SJSA1 (cell line): Measurements from ENCODE around the gene ARID3B. TPM values are rescaled to one million over a fixed set of nuclear protein-coding genes. Genes with fewer than 3 reads are reported as not detected.
"Not testable (repeated sequence)": the region's sequence is repeated elsewhere in the genome, so short reads cannot be mapped to it uniquely, and the experiment has no call there.

ENCODE experiments used
- DNase-seq, 2 experiments: peaks; one replicate each; pipeline ENCODE4 v3.0.0-alpha.2; 2015 to 2020; ENCODE audit warnings: low spot score in 2 of 2, low read depth in 1 of 2
- H3K27ac ChIP-seq: fragments of 250-450 bp; sonication (Bioruptor Pico); 2 replicates; pipeline ENCODE4 v1.5.1; 2020; ENCODE audit warnings: mild to moderate bottlenecking, moderate library complexity
- H3K27me3 ChIP-seq: fragments of 250-450 bp; sonication (Bioruptor Pico); replicated peaks from 2 replicates; pipeline ENCODE4 v1.5.1; 2020; ENCODE audit warnings: mild to moderate bottlenecking, moderate library complexity
- H3K36me3 ChIP-seq: fragments of 250-450 bp; sonication (Bioruptor Pico); 2 replicates; pipeline ENCODE4 v1.5.1; 2020; ENCODE audit warnings: mild to moderate bottlenecking
- H3K4me1 ChIP-seq: fragments of 250-450 bp; sonication (Bioruptor Pico); replicated peaks from 2 replicates; pipeline ENCODE4 v1.6.1; 2021; ENCODE audit warnings: mild to moderate bottlenecking
- H3K4me3 ChIP-seq: fragments of 250-450 bp; sonication (Bioruptor Pico); 2 replicates; pipeline ENCODE4 v1.5.1; 2020; ENCODE audit warnings: mild to moderate bottlenecking
- H3K9me3 ChIP-seq: fragments of 250-450 bp; sonication (Bioruptor Pico); replicated peaks from 2 replicates; pipeline ENCODE4 v1.5.1; 2020; ENCODE audit warnings: mild to moderate bottlenecking
- total RNA-seq: library from RNA; depleted of rRNA; stranded (reverse); fragments of >200 nt; shearing (Covaris generic); gene quantifications from 2 replicates; pipeline ENCODE4 v1.2.3, GENCODE V29; 2014

ARID3B gene
- total RNA-seq, 1 experiment from 2014 or later: 1.4 TPM

GRCh38 chr15:74592222-74592621, 51.2 kb downstream of the ARID3B start:
- DNase-seq: no peak
- Histone ChIP-seq H3K36me3 (peaks cover 13% of the 10 kb centered on the region; the same call in 1 of the 2 replicates), H3K27ac (no peak overlapping the region), H3K27me3 (no peaks in the 10 kb centered on the region), H3K4me1 (no peaks in the 10 kb centered on the region; the same call in 1 of the 2 replicates), H3K4me3 (no peak overlapping the region), H3K9me3 (no peaks in the 10 kb centered on the region)

GRCh38 chr15:74593122-74593521, 52.1 kb downstream of the ARID3B start:
- no peaks in the 10 kb centered on the region for H3K9me3 ChIP-seq

DNA sequence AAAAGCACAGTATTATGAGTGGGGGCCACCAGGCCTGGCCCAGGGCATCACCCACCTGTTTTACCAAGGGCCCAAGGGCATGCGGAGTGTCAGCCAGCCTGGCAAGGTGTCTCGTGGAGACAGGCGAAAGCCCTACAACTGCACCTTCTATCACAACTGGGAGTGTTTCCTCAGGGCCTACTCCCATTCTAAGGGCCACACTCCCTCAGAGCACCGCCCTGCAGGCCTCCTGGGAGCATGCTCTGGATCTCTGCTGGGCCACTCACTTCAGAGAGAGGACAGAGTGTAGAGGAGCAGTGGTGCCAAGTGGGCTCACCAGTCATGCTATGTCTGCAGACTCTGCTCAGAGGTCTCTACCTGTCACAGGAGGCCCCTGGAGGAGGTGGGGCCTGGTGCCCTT, 53.4 kb downstream of the ARID3B start:
- H3K27ac ChIP-seq: no peak overlapping the region
- no peak for DNase-seq
- no peak overlapping the region for H3K4me3 ChIP-seq
- no peaks in the 10 kb centered on the region for H3K27me3 ChIP-seq
- H3K9me3 ChIP-seq: no peaks in the 10 kb centered on the region
- H3K36me3 ChIP-seq: peaks cover 13% of the 10 kb centered on the region; the same call in 1 of the 2 replicates
- peaks cover 12% of the 10 kb centered on the region for H3K4me1 ChIP-seq

More at GRCh38 chr15:74593122-74593521, 52.1 kb downstream of the ARID3B start:
- Histone ChIP-seq H3K27me3 (no peaks in the 10 kb centered on the region), H3K4me3 (no peak overlapping the region), H3K4me1 (peaks cover 4% of the 10 kb centered on the region), H3K36me3 (peaks cover 13% of the 10 kb centered on the region; the same call in 1 of the 2 replicates), H3K27ac (no peak overlapping the region)
- no peak for DNase-seq

- Histone ChIP-seq H3K36me3 (peaks cover 8% of the 10 kb centered on the region; the same call in 1 of the 2 replicates), H3K9me3 (no peaks in the 10 kb centered on the region)
- DNase-seq: no peak
Observed at GRCh38 chr15:74595271-74595670, 54.3 kb downstream of the ARID3B start.

GRCh38 chr15:74596736-74597135, 55.7 kb downstream of the ARID3B start:
- DNase-seq, H3K4me3 ChIP-seq, H3K9me3 ChIP-seq, H3K27me3 ChIP-seq, H3K27ac ChIP-seq, H3K36me3 ChIP-seq: not testable (repeated sequence)
- H3K4me1 ChIP-seq: peaks cover 15% of the 10 kb centered on the region

More at GRCh38 chr15:74595271-74595670, 54.3 kb downstream of the ARID3B start:
- no peak overlapping the region for H3K27ac ChIP-seq
- H3K27me3 ChIP-seq: no peaks in the 10 kb centered on the region
- no peak overlapping the region for H3K4me3 ChIP-seq
- peaks cover 15% of the 10 kb centered on the region for H3K4me1 ChIP-seq

DNA sequence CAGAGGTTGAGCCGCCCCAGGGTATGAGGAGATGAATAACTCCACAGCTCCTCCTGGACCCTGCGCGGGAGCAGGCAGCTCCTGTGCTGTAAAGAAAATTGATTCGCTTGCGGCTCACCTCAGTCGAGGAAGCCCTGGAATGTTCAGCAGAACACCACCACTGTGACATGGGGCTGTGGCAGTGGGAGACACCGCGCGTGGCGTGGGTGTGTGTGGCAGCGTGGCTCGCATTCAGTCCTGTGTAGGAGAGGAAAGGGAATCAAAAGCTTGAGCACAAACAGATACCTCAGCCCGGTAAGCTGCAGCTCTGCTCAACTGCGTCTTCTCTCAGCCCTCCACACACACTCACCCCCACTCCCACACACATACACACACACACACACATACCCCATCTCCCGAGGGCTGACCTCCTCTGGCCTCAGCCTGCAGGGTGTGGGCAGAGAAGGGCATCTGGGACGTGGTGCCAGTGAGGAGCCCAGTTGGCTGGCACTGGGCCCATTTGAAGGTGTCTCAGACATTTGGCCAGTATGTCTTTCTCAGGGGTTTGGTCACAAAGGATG, 56.2 kb downstream of the ARID3B start:
- H3K4me1 ChIP-seq: peaks cover 15% of the 10 kb centered on the region
- DNase-seq: not testable (repeated sequence)

DNA sequence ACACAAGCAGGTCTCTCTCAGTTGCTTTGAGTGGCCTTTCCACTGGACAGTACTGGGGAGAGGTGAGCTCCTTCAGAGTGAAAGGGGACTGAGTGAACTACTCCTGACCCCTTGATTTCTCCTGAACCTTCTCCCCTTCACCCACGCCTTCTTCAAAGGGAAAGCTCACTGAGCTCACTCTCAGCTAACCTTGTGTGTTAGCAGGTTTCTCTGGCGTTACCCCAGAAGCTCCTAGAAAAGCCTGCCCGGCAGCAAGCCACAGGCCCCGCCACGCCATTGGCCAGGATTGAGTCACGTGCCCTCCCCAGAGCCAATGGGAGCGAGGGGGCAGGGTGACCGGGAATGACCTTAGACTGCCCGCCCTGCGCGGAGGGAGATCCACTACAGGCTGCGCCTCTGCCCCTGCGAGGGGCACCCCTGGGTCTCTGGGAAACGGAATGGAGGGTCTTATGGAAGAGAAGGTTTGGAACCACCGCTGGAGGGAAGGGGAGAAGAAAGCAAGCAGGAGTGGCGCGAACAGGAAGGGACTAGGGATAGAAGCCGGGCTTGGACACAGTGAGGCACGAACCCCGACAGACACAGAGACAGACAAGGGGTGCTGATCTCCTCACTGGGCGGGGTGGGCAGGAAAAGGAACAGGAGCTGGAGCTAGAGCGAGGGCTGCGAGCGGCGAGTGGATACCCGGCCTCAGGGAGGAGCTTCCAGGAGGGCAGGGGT, 57.3 kb downstream of the ARID3B start:
- no peaks in the 10 kb centered on the region for H3K36me3 ChIP-seq
- H3K27me3 ChIP-seq: no peaks in the 10 kb centered on the region
- H3K4me3 ChIP-seq: peak overlapping the region; percentile 51
- peak; percentile 89 to 90 for DNase-seq
- H3K4me1 ChIP-seq: peaks cover 15% of the 10 kb centered on the region
- H3K9me3 ChIP-seq: no peaks in the 10 kb centered on the region
- H3K27ac ChIP-seq: peak overlapping the region; percentile 37

More for the DNA sequence above, 56.2 kb downstream of the ARID3B start:
- H3K36me3 ChIP-seq, H3K4me3 ChIP-seq, H3K27me3 ChIP-seq, H3K9me3 ChIP-seq, H3K27ac ChIP-seq: not testable (repeated sequence)

DNA sequence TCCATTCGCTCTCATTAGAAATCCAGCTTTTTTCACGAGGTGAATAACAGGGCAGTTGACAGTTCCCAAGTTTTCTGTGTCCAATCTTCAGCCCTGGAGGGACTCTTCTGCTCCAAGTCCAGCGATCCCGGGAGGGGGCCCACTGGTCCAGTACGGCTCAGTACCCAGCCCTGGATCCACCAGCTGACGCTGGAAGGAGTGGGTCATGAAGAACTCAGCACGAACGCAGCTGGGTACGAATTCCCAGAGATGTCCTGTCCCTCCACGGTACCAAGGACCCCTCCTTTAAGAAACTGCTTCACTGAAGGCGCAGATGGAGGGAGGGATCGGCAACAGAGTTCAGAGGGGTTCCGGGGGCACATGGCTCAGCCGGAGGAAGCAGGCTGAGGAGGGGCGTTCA, 58.1 kb downstream of the ARID3B start:
- no peak overlapping the region for H3K27ac ChIP-seq
- DNase-seq: no peak
- H3K4me3 ChIP-seq: peak overlapping the region; percentile 51
- no peaks in the 10 kb centered on the region for H3K9me3 ChIP-seq
- peaks cover 15% of the 10 kb centered on the region for H3K4me1 ChIP-seq
- H3K36me3 ChIP-seq: no peaks in the 10 kb centered on the region
- no peaks in the 10 kb centered on the region for H3K27me3 ChIP-seq

DNA sequence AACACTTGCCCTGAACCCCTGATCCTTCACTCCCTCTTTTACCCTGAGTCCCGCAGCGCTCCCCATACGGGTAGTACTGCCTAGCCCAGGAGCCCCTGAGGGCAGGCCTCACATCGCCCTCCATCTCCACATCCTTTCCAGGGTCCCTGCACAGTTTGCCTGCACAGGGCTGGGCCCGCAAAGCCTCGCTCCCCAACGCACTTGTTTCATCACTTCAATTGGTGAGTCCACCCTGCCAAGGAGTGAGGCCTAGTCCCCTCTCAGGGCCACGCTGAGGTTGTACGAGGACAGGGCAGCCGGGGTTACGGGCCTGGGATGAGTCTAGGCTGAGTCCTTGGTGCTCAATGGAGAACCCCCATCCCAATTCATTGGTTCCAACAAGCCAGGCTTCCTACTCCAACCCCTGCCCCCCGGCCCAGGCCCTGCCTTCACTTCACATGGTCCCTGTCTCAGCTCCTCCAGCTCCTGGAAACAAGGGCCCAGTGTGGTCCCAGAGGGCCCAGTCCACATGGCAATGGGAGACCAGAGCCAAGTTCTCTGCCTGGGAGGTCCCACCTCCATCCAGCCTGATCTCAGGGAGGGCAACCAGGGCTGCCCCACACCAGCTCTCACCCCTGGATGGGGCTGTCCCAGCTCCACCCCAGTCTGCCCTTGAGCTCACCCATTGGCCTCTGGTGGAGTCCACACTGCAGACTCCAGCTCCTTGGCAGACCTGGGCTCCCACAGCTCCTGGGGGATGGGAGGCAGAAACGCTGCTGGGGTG, 62.2 kb downstream of the ARID3B start:
- H3K9me3 ChIP-seq: no peaks in the 10 kb centered on the region
- H3K27me3 ChIP-seq: no peaks in the 10 kb centered on the region
- no peak overlapping the region for H3K27ac ChIP-seq
- H3K4me1 ChIP-seq: peaks cover 11% of the 10 kb centered on the region
- H3K4me3 ChIP-seq: no peak overlapping the region
- H3K36me3 ChIP-seq: no peaks in the 10 kb centered on the region
- no peak for DNase-seq

GRCh38 chr15:74603789-74604705, 63.0 kb downstream of the ARID3B start:
- H3K9me3 ChIP-seq: no peaks in the 10 kb centered on the region
- no peak overlapping the region for H3K27ac ChIP-seq
- DNase-seq: no peak
- peaks cover 7% of the 10 kb centered on the region for H3K4me1 ChIP-seq
- H3K27me3 ChIP-seq: no peaks in the 10 kb centered on the region
- no peak overlapping the region for H3K4me3 ChIP-seq
- no peaks in the 10 kb centered on the region for H3K36me3 ChIP-seq

- H3K4me3 ChIP-seq: no peak overlapping the region
- DNase-seq: no peak
Observed at GRCh38 chr15:74604983-74605794, 64.2 kb downstream of the ARID3B start.

GRCh38 chr15:74605795-74606150, 64.8 kb downstream of the ARID3B start:
- Histone ChIP-seq H3K4me1 (no peaks in the 10 kb centered on the region), H3K27me3 (no peaks in the 10 kb centered on the region), H3K36me3 (no peaks in the 10 kb centered on the region), H3K9me3 (no peaks in the 10 kb centered on the region), H3K4me3 (no peak overlapping the region), H3K27ac (no peak overlapping the region)
- DNase-seq: no peak

More at GRCh38 chr15:74604983-74605794, 64.2 kb downstream of the ARID3B start:
- Histone ChIP-seq H3K4me1 (no peaks in the 10 kb centered on the region), H3K27ac (no peak overlapping the region), H3K9me3 (no peaks in the 10 kb centered on the region), H3K27me3 (no peaks in the 10 kb centered on the region), H3K36me3 (no peaks in the 10 kb centered on the region)
